ENCODE data around the gene MGMT. TPM values are rescaled to one million over a fixed set of nuclear protein-coding genes. Genes with fewer than 3 reads are reported as not detected.

Gene MGMT
- total RNA-seq, 2 donors from 2014 or later = 41.1 to 50.4 TPM

GRCh38 chr10:129626796-129627435 lies 159.9 kb downstream of the MGMT start:
- no peak overlapping the region for H3K4me3 ChIP-seq
- H3K36me3 ChIP-seq = no peaks in the 10 kb centered on the region
- WGBS = 85% methylated on average over 12 of the region's 12 CpGs
- no peaks in the 10 kb centered on the region for H3K27me3 ChIP-seq (replicated peaks; ENCODE audit: insufficient read depth)
- H3K27ac ChIP-seq = no peak overlapping the region
- H3K4me1 ChIP-seq (replicated peaks) = no peaks in the 10 kb centered on the region
- intact Hi-C loops (cut with DNase I) = no loop called here
- no peak for DNase-seq (ENCODE audit: low spot score)
- TF ChIP-seq POLR2A (IDR thresholded peaks at IDR 0.05) = no peak
- no peak for TF ChIP-seq CTCF (IDR thresholded peaks at IDR 0.05)
- TF ChIP-seq POLR2AphosphoS5 (IDR thresholded peaks at IDR 0.05) = no peak
- no peaks in the 10 kb centered on the region for H3K9me3 ChIP-seq

DNA sequence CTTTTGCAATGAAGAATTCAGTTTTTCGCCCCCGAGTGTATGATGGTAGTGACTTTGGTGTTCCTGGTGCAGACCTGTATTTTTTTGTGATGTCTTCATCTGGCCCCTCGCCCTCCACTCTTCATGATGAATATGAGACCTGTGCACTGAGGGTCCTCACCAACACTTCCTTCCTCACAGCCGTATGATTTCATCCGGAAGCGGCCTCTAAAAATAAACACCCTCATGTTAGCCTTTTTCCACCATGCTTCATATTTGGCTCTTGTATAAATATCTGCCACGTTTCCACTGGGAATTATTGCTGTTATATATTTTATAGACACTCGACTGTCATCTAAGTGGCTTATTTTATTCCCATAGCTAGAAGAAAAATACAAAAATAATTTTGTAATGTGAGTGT lies 160.4 kb downstream of the MGMT start:
- Histone ChIP-seq H3K27ac (no peak overlapping the region), H3K4me3 (no peak overlapping the region), H3K27me3 (replicated peaks; ENCODE audit: insufficient read depth) (no peaks in the 10 kb centered on the region), H3K4me1 (replicated peaks) (no peaks in the 10 kb centered on the region), H3K9me3 (no peaks in the 10 kb centered on the region), H3K36me3 (no peaks in the 10 kb centered on the region)
- intact Hi-C loops (cut with DNase I) = no loop called here
- no peak for DNase-seq (ENCODE audit: low spot score)
- TF ChIP-seq CTCF (IDR thresholded peaks at IDR 0.05) (no peak), POLR2AphosphoS5 (IDR thresholded peaks at IDR 0.05) (no peak), POLR2A (IDR thresholded peaks at IDR 0.05) (no peak)
- WGBS = 68% methylated on average over 8 of the region's 8 CpGs

- no peak overlapping the region for H3K27ac ChIP-seq
- TF ChIP-seq CTCF (IDR thresholded peaks at IDR 0.05) (no peak), POLR2AphosphoS5 (IDR thresholded peaks at IDR 0.05) (no peak), POLR2A (IDR thresholded peaks at IDR 0.05) (no peak)
- H3K9me3 ChIP-seq = no peaks in the 10 kb centered on the region
- H3K4me3 ChIP-seq = no peak overlapping the region
- DNase-seq (ENCODE audit: low spot score) = no peak
- H3K4me1 ChIP-seq (replicated peaks) = no peaks in the 10 kb centered on the region
- 96% methylated on average over 9 of the region's 9 CpGs for WGBS
- no peaks in the 10 kb centered on the region for H3K27me3 ChIP-seq (replicated peaks; ENCODE audit: insufficient read depth)
- intact Hi-C loops (cut with DNase I) = no loop called here
- H3K36me3 ChIP-seq = no peaks in the 10 kb centered on the region
These were observed 161.8 kb downstream of the MGMT start for GRCh38 chr10:129628823-129629222.

DNA sequence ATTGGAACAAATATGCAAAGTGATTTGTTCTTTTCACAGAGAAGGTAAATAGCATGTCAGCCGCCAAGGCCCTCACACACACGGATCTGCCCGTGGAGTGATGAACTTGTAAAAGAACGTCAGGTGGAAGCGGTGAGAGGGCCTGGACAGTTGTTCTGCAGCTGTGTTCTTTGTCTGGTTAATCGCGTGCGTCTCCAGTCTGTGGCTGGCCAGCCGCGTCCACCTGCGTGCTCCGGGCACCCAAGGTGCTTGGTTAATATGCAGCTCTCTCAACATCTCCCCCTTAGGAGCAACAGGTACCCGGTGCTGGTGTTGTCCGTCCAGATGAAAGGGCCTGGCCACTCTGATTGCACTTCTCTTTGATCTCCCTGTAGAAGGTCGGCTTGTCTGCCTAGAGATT lies 162.9 kb downstream of the MGMT start:
- Histone ChIP-seq H3K36me3 (no peaks in the 10 kb centered on the region), H3K27me3 (replicated peaks; ENCODE audit: insufficient read depth) (no peaks in the 10 kb centered on the region), H3K27ac (no peak overlapping the region), H3K9me3 (no peaks in the 10 kb centered on the region), H3K4me1 (replicated peaks) (no peaks in the 10 kb centered on the region), H3K4me3 (no peak overlapping the region)
- intact Hi-C loops (cut with DNase I) = no loop called here
- TF ChIP-seq CTCF (IDR thresholded peaks at IDR 0.05) (no peak), POLR2A (IDR thresholded peaks at IDR 0.05) (no peak), POLR2AphosphoS5 (IDR thresholded peaks at IDR 0.05) (no peak)
- 94% methylated on average over 15 of the region's 15 CpGs for WGBS
- no peak for DNase-seq (ENCODE audit: low spot score)

DNA sequence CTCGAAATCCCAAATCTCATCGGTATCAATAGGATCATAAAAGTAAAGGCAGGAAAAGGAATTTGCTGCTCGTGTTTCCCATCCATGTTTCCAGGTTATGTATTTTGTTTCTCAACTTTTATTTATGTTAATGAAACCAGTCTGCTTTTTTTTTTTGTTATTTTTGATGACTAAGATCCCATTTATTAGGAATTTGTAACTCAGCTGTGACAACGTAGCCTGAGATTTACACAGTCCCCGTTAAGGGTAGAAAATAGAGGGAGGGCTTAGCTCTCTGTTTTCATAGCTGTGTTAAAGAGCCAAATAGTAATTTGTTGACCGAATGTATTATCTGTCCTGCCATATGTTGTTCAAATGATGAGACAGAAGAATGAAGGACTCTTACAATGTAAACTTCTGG lies 164.0 kb downstream of the MGMT start:
- Histone ChIP-seq H3K27me3 (replicated peaks; ENCODE audit: insufficient read depth) (no peaks in the 10 kb centered on the region), H3K4me1 (replicated peaks) (no peaks in the 10 kb centered on the region), H3K27ac (no peak overlapping the region), H3K4me3 (no peak overlapping the region), H3K9me3 (no peaks in the 10 kb centered on the region), H3K36me3 (no peaks in the 10 kb centered on the region)
- DNase-seq (ENCODE audit: low spot score) = no peak
- TF ChIP-seq POLR2AphosphoS5 (IDR thresholded peaks at IDR 0.05) (no peak), POLR2A (IDR thresholded peaks at IDR 0.05) (no peak), CTCF (IDR thresholded peaks at IDR 0.05) (no peak)
- intact Hi-C loops (cut with DNase I) = no loop called here
- 82% methylated on average over 6 of the region's 6 CpGs for WGBS
